GM13976 (cell line): ENCODE measurements around the gene CYP27A1.

Source experiments
- DNase-seq: peaks from one replicate; pipeline ENCODE4 v3.0.0; 2012; ENCODE audit warnings: low spot score
- CTCF ChIP-seq: IDR thresholded peaks from 2 replicates; pipeline ENCODE4 v1.5.1; 2012; ENCODE audit warnings: borderline replicate concordance, mild to moderate bottlenecking; ENCODE audit not compliant: insufficient read depth; ENCODE audit errors: extremely low read depth, missing control alignments, control extremely low read depth
- in situ Hi-C: fragments of 300-500 bp; cut with MboI; formaldehyde crosslinking; loops from one replicate; pipeline ENCODE4 v1.12.0; 2022; ENCODE audit warnings: low sequenced_read_pairs, mixed read lengths, inconsistent platforms; ENCODE audit not compliant: unreplicated experiment

The CYP27A1 gene

GRCh38 chr2:218781691-218782527 lies at the start of gene CYP27A1:
Gene CYP27A1, plus strand, starts transcription at chr2:218782147. Its CDS starts 36 bp downstream, at chr2:218782183.
- peak; percentile 52 for DNase-seq
- no peak for TF ChIP-seq CTCF
- in situ Hi-C loops, result no loop called here

- TF ChIP-seq CTCF, result no peak
- in situ Hi-C loops, result no loop called here
- DNase-seq, result no peak
Measured at GRCh38 chr2:218732761-218733158, 49.2 kb upstream of the CYP27A1 start.

GRCh38 chr2:218733171-218734021 lies 48.6 kb upstream of the CYP27A1 start:
- in situ Hi-C loops, result no loop called here
- peak; percentile 59 for DNase-seq
- TF ChIP-seq CTCF, result no peak

- no peak for TF ChIP-seq CTCF
- in situ Hi-C loops, result no loop called here
- no peak for DNase-seq
Measured at GRCh38 chr2:218734190-218734975, 47.6 kb upstream of the CYP27A1 start.

- no peak for DNase-seq
- in situ Hi-C loops, result no loop called here
- no peak for TF ChIP-seq CTCF
Measured at GRCh38 chr2:218736531-218736930, 45.4 kb upstream of the CYP27A1 start.

GRCh38 chr2:218743068-218743467 lies 38.9 kb upstream of the CYP27A1 start:
- no peak for TF ChIP-seq CTCF
- in situ Hi-C loops, result no loop called here
- DNase-seq, result peak; percentile 54
